ENCODE data around the gene AHDC1. TPM values are rescaled to one million over a fixed set of nuclear protein-coding genes. Genes with fewer than 3 reads are reported as not detected.

AHDC1 gene
- total and polyA plus RNA-seq, 2 of the 13 experiments (the other 11 are each of a cell fraction or from before 2014, with no cell fraction given), result 1.0 to 2.7 TPM

DNA sequence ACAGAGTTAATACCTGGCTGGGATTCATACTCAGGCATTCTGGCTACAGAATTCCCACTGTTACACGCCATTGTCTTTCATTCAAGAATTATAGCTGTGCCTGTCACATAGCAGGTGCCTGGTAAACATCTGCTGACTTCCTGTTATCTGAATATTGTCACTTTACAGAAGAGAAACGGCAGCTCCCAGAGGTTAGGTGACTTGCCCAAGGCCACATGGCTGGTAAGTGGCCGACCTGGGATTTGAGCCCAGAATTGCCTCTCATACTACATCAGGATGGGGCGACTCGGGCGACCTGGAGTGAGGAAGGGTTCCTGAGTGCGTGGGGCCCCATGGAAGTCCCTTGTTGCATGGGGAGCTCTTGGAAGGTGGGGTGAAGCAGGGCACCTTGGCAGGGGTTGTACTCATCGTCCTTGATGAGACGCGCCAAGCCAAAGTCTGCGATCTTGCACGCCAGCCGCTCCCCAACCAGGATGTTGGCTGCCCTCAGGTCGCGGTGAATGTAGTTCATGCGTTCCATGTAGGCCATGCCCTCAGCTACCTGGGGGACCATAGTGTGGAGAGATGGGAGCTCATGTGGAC, 10.2 kb upstream of the AHDC1 start:
- Histone ChIP-seq H3K27me3 (ENCODE audit: control insufficient read depth in 1 of 2, insufficient read depth in 2 of 2, low read length in 2 of 2) (peaks cover 0 to 24% of the 10 kb centered on the region in 2 experiments; a peak in 3 of 5 replicates), H3K4me2 (ENCODE audit: low read depth, low read length) (no peak overlapping the region), H3K36me3 (replicated peaks in 1 of 2; ENCODE audit: control insufficient read depth in 1 of 2, insufficient read depth in 2 of 2, low read length in 2 of 2) (no peaks in the 10 kb centered on the region), H3K4me3 (replicated peaks in 1 of 3; ENCODE audit: insufficient read depth in 1 of 3, low read depth in 2 of 3, low read length in 3 of 3) (no peak overlapping the region), H3K9me3 (ENCODE audit: low read length) (no peaks in the 10 kb centered on the region), H4K20me1 (ENCODE audit: insufficient read depth, low read length) (no peaks in the 10 kb centered on the region), H3K9ac (ENCODE audit: insufficient read depth, low read depth, low read length) (no peak overlapping the region), H3K4me1 (ENCODE audit: insufficient read depth, low read length) (peaks cover 23% of the 10 kb centered on the region), H3K27ac (ENCODE audit: extremely low read length, insufficient read depth, low read length) (no peak overlapping the region), H2AFZ (ENCODE audit: low read length) (no peak overlapping the region), H3K79me2 (ENCODE audit: insufficient read depth, low read length) (no peaks in the 10 kb centered on the region)
- POLR2A ChIA-PET, result no interaction called here
- CTCF ChIA-PET (ENCODE audit: low intra/inter-chr PET ratio, low total read pairs), result no interaction called here
- no TSS peak for BruUV-seq (replicated peaks)
- in situ Hi-C loops (cut with HindIII; ENCODE audit: extremely low pct_ligation_motif_present, low pct_unique_long_range_greater_than_20kb), result no loop called here
- no peak for DNase-seq (ENCODE audit: low spot score)
- no peak for FAIRE-seq
- WGBS (ENCODE audit: low lambda C conversion rate), result 73% methylated on average over 13 of the region's 16 CpGs
- intact Hi-C loops (cut with micrococcal nuclease; ENCODE audit: unreplicated experiment), result no loop called here
- no peak for ATAC-seq
- TF ChIP-seq, protein P1, sequence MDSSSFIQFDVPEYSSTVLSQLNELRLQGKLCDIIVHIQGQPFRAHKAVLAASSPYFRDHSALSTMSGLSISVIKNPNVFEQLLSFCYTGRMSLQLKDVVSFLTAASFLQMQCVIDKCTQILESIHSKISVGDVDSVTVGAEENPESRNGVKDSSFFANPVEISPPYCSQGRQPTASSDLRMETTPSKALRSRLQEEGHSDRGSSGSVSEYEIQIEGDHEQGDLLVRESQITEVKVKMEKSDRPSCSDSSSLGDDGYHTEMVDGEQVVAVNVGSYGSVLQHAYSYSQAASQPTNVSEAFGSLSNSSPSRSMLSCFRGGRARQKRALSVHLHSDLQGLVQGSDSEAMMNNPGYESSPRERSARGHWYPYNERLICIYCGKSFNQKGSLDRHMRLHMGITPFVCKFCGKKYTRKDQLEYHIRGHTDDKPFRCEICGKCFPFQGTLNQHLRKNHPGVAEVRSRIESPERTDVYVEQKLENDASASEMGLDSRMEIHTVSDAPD (CRISPR knock-in tag; IDR thresholded peaks at IDR 0.05), result no peak
- TF ChIP-seq TBX2 (CRISPR knock-in tag; IDR thresholded peaks at IDR 0.05; ENCODE audit: borderline replicate concordance), result no peak
- TF ChIP-seq CREM (IDR thresholded peaks at IDR 0.05), result no peak
- TF ChIP-seq CREM (CRISPR knock-in tag; IDR thresholded peaks at IDR 0.05), result no peak
- no peak for TF ChIP-seq PITX1 (CRISPR knock-in tag; IDR thresholded peaks at IDR 0.05)
- TF ChIP-seq YY1 (IDR thresholded peaks at IDR 0.05; ENCODE audit: insufficient read depth, insufficient replicate concordance, low read depth, low read length), result no peak
- TF ChIP-seq HMG20B (CRISPR knock-in tag; conservative IDR thresholded peaks at IDR 0.05), result no peak
- TF ChIP-seq ZNF432 (CRISPR knock-in tag; IDR thresholded peaks at IDR 0.05; ENCODE audit: borderline replicate concordance), result no peak
- no peak for TF ChIP-seq MEF2D (CRISPR knock-in tag; IDR thresholded peaks at IDR 0.05)
- no peak for TF ChIP-seq ARID2 (CRISPR knock-in tag; IDR thresholded peaks at IDR 0.05; ENCODE audit: borderline replicate concordance)
- no peak for TF ChIP-seq ZNF546 (CRISPR knock-in tag; conservative IDR thresholded peaks at IDR 0.05)
- TF ChIP-seq ZNF431 (CRISPR knock-in tag; IDR thresholded peaks at IDR 0.05; ENCODE audit: borderline replicate concordance, low read depth), result no peak
- TF ChIP-seq, protein P2, sequence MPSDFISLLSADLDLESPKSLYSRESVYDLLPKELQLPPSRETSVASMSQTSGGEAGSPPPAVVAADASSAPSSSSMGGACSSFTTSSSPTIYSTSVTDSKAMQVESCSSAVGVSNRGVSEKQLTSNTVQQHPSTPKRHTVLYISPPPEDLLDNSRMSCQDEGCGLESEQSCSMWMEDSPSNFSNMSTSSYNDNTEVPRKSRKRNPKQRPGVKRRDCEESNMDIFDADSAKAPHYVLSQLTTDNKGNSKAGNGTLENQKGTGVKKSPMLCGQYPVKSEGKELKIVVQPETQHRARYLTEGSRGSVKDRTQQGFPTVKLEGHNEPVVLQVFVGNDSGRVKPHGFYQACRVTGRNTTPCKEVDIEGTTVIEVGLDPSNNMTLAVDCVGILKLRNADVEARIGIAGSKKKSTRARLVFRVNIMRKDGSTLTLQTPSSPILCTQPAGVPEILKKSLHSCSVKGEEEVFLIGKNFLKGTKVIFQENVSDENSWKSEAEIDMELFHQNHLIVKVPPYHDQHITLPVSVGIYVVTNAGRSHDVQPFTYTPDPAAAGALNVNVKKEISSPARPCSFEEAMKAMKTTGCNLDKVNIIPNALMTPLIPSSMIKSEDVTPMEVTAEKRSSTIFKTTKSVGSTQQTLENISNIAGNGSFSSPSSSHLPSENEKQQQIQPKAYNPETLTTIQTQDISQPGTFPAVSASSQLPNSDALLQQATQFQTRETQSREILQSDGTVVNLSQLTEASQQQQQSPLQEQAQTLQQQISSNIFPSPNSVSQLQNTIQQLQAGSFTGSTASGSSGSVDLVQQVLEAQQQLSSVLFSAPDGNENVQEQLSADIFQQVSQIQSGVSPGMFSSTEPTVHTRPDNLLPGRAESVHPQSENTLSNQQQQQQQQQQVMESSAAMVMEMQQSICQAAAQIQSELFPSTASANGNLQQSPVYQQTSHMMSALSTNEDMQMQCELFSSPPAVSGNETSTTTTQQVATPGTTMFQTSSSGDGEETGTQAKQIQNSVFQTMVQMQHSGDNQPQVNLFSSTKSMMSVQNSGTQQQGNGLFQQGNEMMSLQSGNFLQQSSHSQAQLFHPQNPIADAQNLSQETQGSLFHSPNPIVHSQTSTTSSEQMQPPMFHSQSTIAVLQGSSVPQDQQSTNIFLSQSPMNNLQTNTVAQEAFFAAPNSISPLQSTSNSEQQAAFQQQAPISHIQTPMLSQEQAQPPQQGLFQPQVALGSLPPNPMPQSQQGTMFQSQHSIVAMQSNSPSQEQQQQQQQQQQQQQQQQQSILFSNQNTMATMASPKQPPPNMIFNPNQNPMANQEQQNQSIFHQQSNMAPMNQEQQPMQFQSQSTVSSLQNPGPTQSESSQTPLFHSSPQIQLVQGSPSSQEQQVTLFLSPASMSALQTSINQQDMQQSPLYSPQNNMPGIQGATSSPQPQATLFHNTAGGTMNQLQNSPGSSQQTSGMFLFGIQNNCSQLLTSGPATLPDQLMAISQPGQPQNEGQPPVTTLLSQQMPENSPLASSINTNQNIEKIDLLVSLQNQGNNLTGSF (CRISPR knock-in tag; IDR thresholded peaks at IDR 0.05), result no peak
- TF ChIP-seq POLR2G (IDR thresholded peaks at IDR 0.05; ENCODE audit: low read depth, low read length), result no peak
- no peak for TF ChIP-seq KMT2B (CRISPR knock-in tag; IDR thresholded peaks at IDR 0.05)
- TF ChIP-seq ZFP62 (CRISPR knock-in tag; IDR thresholded peaks at IDR 0.05), result no peak
- no peak for TF ChIP-seq GLI4 (CRISPR knock-in tag; IDR thresholded peaks at IDR 0.05; ENCODE audit: borderline replicate concordance)
- no peak for TF ChIP-seq NFYB (CRISPR knock-in tag; IDR thresholded peaks at IDR 0.05)
- no peak for TF ChIP-seq ZNF383 (CRISPR knock-in tag; IDR thresholded peaks at IDR 0.05; ENCODE audit: borderline replicate concordance)
- TF ChIP-seq NAIF1 (CRISPR knock-in tag; IDR thresholded peaks at IDR 0.05; ENCODE audit: borderline replicate concordance), result no peak

All from HepG2 (cell line).